Uterine smooth muscle cell (primary cell): Measurements from ENCODE around the gene CAPZB. TPM values are rescaled to one million over a fixed set of nuclear protein-coding genes. Genes with fewer than 3 reads are reported as not detected.

Experiments
- total RNA-seq: library from RNA; depleted of rRNA; stranded (reverse); fragments of >200 nt; gene quantifications from 2 replicates; pipeline ENCODE4 v1.2.3, GENCODE V29; 2014

The CAPZB gene
- 158 and 172 TPM in 2 replicates for total RNA-seq

DNA sequence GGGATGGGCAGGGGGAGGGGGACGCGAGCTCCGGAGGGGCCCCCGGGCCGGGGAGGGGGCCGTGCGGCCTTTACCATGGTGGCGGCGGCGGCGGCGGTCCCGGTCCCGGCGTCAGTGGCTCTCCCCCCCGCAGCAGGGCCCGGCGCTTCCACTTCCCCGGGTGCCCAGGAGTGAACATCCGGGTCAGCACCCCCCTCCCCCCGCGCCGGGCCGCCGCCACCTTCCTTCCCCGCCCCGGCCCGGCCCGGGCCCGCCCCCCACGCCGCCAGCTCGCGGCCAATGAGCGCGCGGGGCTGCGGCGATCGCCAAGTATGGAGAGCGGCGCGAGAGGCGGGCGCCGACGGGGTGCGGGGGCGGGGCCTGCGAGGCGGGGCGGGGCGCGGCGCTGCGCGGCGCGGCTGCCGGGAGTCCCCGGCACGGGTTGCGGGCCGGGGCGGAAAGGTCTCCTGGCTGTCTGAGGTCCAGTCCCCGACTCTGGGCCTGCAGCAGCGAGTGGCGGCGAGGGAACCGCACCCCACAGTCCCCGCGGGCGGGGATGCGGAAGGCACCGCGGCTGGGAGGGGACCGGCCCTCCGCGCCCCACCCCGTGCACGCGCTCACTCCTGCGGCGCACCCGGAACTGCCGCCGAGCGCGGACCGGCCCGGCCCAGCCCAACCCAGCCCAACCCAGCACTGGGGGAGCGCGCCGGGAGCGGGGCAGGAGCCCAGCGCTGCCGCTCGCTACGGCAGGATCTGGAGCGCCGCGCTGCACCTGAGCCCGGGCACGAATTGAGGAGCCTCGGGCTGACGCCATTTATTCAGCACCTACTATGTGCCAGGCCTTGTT is at the start of gene CAPZB:
Gene CAPZB (minus strand): TSS at position 178 of the 826 bp plus-strand sequence. CDS start 101 bp downstream, at position 77.

DNA sequence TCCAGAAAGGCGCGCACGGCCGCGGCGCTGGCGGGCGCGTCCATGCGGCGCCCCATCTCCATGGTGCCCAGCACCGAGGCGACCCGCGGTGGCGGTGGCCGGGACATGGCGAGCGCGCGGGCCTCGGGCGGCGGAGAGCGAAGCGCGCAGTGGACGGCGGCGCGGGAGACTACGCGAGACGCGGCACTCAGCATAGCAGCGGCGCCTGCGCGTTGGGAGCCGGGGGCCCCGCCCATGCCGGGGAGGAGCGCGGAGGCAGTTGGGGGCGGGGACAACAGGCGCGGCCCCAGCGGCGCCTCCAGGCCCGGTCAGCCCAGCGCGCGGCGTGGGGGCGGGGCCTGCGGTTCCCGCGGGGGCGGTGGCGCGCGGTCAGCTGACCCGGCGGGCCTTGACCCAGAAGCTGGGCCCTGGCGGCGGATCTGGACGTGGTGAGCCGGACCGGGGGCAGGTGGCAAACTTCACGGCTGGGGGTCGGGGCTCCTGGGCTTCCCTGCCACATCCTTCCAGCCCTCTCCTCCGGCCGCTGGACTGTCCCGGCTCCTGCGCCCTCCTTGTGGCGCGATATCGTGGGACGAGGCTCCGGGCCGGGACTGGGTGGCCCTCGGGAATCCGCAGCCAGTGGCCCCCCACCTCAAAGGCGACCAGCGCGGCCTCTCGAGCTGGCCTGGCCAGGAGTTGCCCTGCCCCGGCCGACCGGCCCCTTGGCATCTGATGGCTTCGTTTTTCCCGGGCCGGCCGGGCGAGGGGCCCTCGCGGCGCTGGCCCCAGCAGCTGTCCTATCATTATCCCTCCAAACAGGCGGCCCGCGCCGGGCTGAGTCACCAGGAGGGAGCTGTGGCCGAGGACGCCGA is 173.2 kb downstream of the CAPZB start, which contains the start of the genes AKR7A2 and SLC66A1:
Gene AKR7A2 (minus strand): TSS at position 214 of the 851 bp plus-strand sequence. CDS start 20 bp downstream, at position 194.
Gene SLC66A1 (plus strand): TSS at position 396 of the 851 bp plus-strand sequence. CDS start 5,352 bp downstream, outside the sequence.

Other genes starting within 250 kb of the CAPZB start
- gene EMC1, start 234.0 kb downstream of the CAPZB start, total RNA-seq: 77.9 and 89.5 TPM in 2 replicates
- gene MRTO4, start 233.7 kb downstream of the CAPZB start, total RNA-seq: 27.7 and 58.4 TPM in 2 replicates
- 0.44 and 0.62 TPM in 2 replicates for gene AKR7A3, start 196.8 kb downstream of the CAPZB start, total RNA-seq
- 84.1 and 104 TPM in 2 replicates for gene AKR7A2, start 173.4 kb downstream of the CAPZB start, total RNA-seq
- gene SLC66A1, start 173.2 kb downstream of the CAPZB start, total RNA-seq: 22.6 and 23.2 TPM in 2 replicates
- 123 and 217 TPM in 2 replicates for gene NBL1, start 158.8 kb upstream of the CAPZB start, total RNA-seq
- under 0.01 TPM in 1 of 2 replicates, not detected in the other for gene HTR6, start 179.3 kb upstream of the CAPZB start, total RNA-seq